SK-N-DZ (cell line): ENCODE data around the gene CD22.

ENCODE experiments used
- DNase-seq: peaks from one replicate; pipeline ENCODE4 v3.0.0-alpha.2; 2015; ENCODE audit warnings: low spot score

CD22 gene

DNA sequence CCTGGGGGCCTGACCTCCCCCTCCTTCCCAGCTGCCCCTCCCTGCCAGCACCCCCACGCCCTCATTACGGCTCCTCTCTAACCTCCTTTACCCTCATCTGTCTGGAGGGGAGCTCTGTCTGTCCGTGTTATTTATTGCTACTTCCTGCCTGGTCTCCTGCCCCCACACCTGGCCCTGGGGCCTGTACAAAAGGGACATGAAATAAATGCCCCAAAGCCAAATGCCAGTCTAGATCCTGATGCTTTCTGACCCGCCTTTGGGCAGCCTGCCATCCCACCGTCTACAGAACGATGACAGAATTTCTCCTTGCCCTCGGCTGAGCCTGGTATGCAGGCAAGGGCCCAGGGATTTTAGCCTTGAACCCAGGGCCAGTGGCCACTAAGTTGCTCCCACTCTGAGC, 15.4 kb upstream of the CD22 start:
- no peak for DNase-seq

DNA sequence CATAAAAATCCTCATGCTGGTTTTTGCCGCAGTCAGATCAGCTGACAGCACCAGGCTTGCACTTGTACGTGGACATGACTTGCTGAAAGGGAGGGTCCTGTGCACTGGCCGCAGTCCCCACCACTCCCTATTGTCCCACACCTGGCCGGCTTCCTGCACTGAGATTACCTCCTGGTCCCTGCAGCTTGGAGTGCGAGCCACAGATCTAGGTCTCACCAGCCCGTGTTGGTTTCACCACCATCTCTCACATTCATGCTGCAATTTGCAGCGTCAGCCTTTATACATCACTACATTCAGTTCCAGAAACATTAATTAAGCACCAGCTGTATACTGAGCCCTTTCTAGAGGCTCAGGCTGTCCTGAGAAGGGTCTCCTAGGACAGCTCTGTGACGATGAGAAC, 15.0 kb upstream of the CD22 start:
- no peak for DNase-seq

- DNase-seq = no peak
These were observed 14.0 kb upstream of the CD22 start for GRCh38 chr19:35314858-35315470.

GRCh38 chr19:35315883-35316282, 13.1 kb upstream of the CD22 start:
- DNase-seq = peak; percentile 24

DNA sequence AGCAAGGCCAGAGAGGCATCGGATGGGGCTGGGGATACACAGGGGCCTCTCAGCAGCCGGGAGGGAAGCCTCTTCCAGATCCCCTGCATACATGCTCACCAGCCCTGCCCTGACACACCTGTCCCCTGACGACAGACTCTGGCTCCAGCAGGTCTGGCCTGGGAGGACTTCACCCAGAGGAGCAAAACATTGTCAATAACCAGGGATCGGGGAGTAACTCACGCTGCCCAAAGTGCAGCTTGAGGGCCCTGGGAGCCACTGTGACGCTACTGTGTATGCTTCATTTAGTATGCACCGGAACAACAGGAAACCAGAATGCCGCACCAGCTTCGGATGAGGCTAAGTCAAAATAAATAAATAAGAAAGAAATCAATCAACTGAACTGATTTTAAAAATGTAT, 12.4 kb upstream of the CD22 start:
- no peak for DNase-seq

GRCh38 chr19:35317464-35318043, 11.4 kb upstream of the CD22 start:
- no peak for DNase-seq

GRCh38 chr19:35318679-35319448, 10.1 kb upstream of the CD22 start:
- no peak for DNase-seq

DNA sequence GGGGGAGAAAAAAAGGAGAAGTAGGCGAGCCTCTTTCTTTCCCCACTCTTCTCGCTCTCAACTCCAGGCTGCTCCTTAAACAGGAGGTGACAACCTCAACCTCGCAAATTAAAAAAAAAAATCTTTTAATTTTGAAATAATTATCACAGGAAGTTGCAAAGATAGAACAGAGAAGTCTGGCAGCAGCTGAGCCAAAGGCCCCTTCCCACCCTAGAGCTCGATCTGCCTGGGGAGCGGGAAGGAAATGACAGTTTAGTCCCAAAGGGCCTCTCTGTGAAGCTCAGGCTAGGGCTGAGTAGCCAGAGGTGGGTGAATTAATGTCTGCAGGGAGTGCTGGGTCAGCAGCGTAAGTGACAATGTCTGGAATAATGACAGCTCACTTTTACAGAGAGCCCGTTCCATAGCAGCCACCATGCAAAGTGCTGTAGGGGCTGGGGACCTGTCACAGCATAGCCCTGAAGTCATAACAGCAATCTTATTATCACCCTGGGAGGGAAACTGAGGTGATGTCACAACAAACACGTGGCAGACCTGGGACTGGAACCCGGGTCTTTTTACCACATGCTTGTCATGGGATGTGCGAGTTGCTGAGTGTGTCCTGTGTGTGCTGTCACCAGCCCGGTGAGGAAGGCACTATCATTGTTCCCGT, 8.8 kb upstream of the CD22 start:
- DNase-seq = no peak

DNA sequence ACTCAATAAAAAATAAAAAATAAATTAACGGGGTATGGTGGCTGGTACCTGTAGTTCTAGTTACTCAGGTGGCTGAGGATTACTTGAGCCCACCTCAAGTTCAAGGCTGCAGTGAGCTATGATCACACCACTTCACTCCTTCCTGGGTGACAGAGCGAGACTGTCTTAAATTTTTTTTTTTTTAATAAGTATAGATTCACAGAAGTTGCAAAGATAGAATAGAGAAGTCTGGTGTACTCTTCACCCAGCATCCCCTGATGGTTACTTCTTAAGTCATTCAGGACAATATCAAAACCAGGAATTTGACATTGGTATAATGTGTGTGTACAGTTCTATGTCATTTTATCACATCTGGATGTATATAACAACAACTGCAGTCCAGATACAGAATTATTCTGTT, 7.7 kb upstream of the CD22 start:
- DNase-seq = no peak

DNA sequence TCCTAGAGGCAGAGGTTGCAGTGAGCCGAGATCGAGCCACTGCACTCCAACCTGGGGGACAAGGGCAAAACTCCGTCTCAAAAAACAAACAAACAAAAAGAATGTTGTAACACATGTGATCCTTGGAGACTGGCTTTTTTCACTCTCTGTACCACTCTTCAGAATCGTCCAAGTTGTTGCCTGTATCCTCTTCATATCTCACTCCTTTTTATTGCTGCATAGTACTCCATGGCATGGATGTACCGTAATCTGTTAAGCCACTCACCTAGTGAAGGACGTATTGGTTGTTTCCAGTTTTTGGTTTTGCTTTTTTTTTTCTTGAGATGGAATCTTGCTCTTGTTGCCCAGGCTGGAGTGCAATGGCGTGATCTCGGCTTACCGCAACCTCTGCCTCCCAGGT, 7.0 kb upstream of the CD22 start:
- no peak for DNase-seq

GRCh38 chr19:35327642-35328041, 1.3 kb upstream of the CD22 start:
- no peak for DNase-seq

DNA sequence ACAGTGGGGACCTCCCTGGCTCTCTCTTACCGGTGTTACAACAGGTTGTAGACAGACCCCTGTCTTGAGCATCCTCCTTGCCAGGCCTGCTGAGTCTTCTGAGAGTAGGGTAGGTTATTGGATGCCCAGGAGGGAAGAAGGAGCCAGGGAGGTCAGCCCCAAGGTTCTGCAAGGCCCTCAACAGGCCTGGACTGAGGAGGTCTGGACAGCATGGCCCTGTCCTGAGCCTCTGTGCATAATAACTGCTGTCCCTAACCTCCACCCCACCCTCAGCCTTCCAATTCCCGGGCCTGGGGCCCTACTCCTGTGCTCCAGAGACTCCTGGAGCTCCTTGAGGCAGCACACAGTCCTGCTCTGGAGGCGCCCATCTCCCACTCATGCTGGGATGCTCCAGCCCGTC, 336 bp downstream of the CD22 start:
- DNase-seq = no peak

GRCh38 chr19:35330475-35330874, 1.5 kb downstream of the CD22 start:
- no peak for DNase-seq

GRCh38 chr19:35331551-35332214, 2.7 kb downstream of the CD22 start:
- DNase-seq = no peak

DNA sequence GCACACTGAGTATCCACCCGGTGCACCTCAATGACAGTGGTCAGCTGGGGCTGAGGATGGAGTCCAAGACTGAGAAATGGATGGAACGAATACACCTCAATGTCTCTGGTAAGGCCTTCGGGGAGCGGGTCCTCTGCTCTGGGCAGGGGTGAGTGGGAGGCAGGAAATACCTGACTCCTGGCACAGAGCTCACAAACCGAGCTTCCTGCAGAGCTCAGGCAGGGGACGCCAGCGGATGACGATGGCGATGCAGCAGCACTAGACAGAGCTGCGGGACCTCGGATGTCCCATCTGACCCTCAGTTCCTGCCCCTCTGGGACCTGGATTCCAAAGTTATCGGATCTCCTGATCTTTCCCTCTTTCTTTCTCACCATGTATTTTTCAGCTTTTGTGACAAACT, 3.8 kb downstream of the CD22 start:
- DNase-seq = no peak

- no peak for DNase-seq
These were observed 5.3 kb downstream of the CD22 start for GRCh38 chr19:35334144-35334753.

GRCh38 chr19:35336166-35336955, 7.4 kb downstream of the CD22 start:
- DNase-seq = no peak

GRCh38 chr19:35337097-35337983, 8.4 kb downstream of the CD22 start:
- DNase-seq = no peak

DNA sequence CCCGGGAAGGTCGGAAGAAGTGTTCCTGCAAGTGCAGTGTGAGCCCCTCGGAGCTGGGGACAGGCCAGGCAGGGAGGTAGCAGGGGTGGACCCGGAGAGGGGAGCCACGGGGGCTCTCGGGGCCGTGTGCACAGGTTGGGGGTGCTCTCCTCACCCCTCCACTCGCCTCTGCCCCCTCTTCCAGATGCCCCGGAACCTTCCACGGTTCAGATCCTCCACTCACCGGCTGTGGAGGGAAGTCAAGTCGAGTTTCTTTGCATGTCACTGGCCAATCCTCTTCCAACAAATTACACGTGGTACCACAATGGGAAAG, 9.0 kb downstream of the CD22 start:
- DNase-seq = no peak

GRCh38 chr19:35340431-35340830, 11.4 kb downstream of the CD22 start:
- no peak for DNase-seq
